CD8-positive, alpha-beta memory T cell (primary cell): ENCODE results near the gene FBXO11. TPM values are rescaled to one million over a fixed set of nuclear protein-coding genes. Genes with fewer than 3 reads are reported as not detected.

Experiments used
- CTCF ChIA-PET: fragments of 350-600 bp; sonication (Branson Sonifier 250); formaldehyde crosslinking; loops from one replicate; lab custom pipeline; 2021; ENCODE audit warnings: antibody characterized with exemption; lab: Charles Lee
- POLR2A ChIA-PET: fragments of 350-600 bp; sonication (Branson Sonifier 250); formaldehyde crosslinking; loops from one replicate; lab custom pipeline; 2021; ENCODE audit warnings: antibody characterized with exemption; lab: Charles Lee
- DNase-seq, 5 donors: peaks; one replicate each; pipeline versions ENCODE4 v3.0.0 to v3.0.0-alpha.2; 2020 to 2022; ENCODE audit warnings: mixed read lengths in 1 of 5
- H3K27ac ChIP-seq: one replicate; pipeline ENCODE4 v1.7.0; 2013; ENCODE audit warnings: low read depth, mild to moderate bottlenecking, low read length, moderate library complexity
- H3K27me3 ChIP-seq: 2 replicates; pipeline ENCODE4 v1.7.0; 2013; ENCODE audit warnings: low read length, mild to moderate bottlenecking; ENCODE audit not compliant: insufficient read depth, poor library complexity, severe bottlenecking
- H3K36me3 ChIP-seq: 2 replicates; pipeline ENCODE4 v1.7.0; 2013; ENCODE audit warnings: mild to moderate bottlenecking, low read length, moderate library complexity; ENCODE audit not compliant: insufficient read depth
- H3K4me1 ChIP-seq: 2 replicates; pipeline ENCODE4 v1.7.0; 2013; ENCODE audit warnings: mild to moderate bottlenecking, low read length, moderate library complexity; ENCODE audit not compliant: insufficient read depth
- H3K4me3 ChIP-seq: 2 replicates; pipeline ENCODE4 v1.7.0; 2013; ENCODE audit warnings: mild to moderate bottlenecking, low read length
- H3K9me3 ChIP-seq: 2 replicates; pipeline ENCODE4 v1.7.0; 2013; ENCODE audit warnings: mild to moderate bottlenecking, low read length
- H3K27ac Mint-ChIP-seq, 8 donors: one replicate each; pipeline ENCODE4 v1.8.0; 2020 to 2021; ENCODE audit warnings: mixed read lengths in 8 of 8, mild to moderate bottlenecking in 6 of 8, inconsistent platforms in 3 of 8, moderate library complexity in 3 of 8
- H3K27me3 Mint-ChIP-seq, 2 donors: one replicate each; pipeline ENCODE4 v1.8.0; 2020 to 2021; ENCODE audit warnings: mixed read lengths in 2 of 2, mild to moderate bottlenecking in 1 of 2, moderate library complexity in 1 of 2
- H3K36me3 Mint-ChIP-seq, 3 donors: one replicate each; pipeline ENCODE4 v1.8.0; 2020 to 2021; ENCODE audit warnings: mixed read lengths in 3 of 3, inconsistent platforms in 1 of 3, mild to moderate bottlenecking in 1 of 3
- H3K4me1 Mint-ChIP-seq, 3 donors: one replicate each; pipeline ENCODE4 v1.8.0; 2020 to 2021; ENCODE audit warnings: mixed read lengths in 3 of 3, inconsistent platforms in 1 of 3, mild to moderate bottlenecking in 1 of 3
- H3K4me3 Mint-ChIP-seq, 7 donors: one replicate each; pipeline ENCODE4 v1.8.0; 2020 to 2021; ENCODE audit warnings: mixed read lengths in 7 of 7, mild to moderate bottlenecking in 6 of 7, moderate library complexity in 4 of 7, inconsistent platforms in 2 of 7
- H3K9me3 Mint-ChIP-seq, 5 donors: one replicate each; pipeline ENCODE4 v1.8.0; 2020 to 2022; ENCODE audit warnings: mixed read lengths in 5 of 5, mild to moderate bottlenecking in 3 of 5, moderate library complexity in 2 of 5, inconsistent platforms in 1 of 5
- polyA plus RNA-seq: library from polyadenylated mRNA; unstranded; fragments of 300-500 nt; fragmentation: Illumina TruSeq; gene quantifications from one replicate; pipeline ENCODE4 v1.2.3, GENCODE V29; 2021
- total RNA-seq, 2 experiments: library from RNA; stranded (reverse); gene quantifications; one replicate each; pipeline ENCODE4 v1.2.3, GENCODE V29; 2021

FBXO11 gene
- total and polyA plus RNA-seq, 3 experiments from 2014 or later, result 9.9 to 41.8 (median 41.2) TPM

DNA sequence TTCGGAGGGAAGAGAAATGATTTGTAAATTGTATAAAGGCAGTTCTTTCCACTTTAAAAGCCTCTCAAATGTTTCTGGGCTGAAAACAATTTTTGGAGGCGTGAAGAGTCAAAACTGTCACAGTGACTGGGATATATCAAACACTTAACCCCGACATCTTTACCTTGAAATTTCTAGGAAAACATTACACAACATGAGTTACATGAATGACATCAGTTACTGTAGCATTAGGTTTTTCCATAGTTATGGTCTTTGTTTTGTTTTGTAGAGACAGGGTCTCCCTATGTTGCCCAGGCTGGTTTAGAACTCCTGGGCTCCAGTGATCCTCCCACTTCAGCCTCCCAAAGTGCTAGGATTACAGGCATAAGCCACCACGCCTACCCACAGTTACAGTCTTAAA, 97.7 kb downstream of the FBXO11 start:
- Histone ChIP-seq H3K36me3 (peaks cover 34% of the 10 kb centered on the region), H3K4me1 (no peaks in the 10 kb centered on the region), H3K27me3 (no peaks in the 10 kb centered on the region), H3K27ac (no peak overlapping the region), H3K9me3 (no peaks in the 10 kb centered on the region), H3K4me3 (no peak overlapping the region)
- ChIA-PET CTCF (interaction anchor here (0.6 kb wide), 1 partner anchor 430 kb away, joined by 3 read pairs; no protein-coding TSS in a partner anchor), POLR2A (no interaction called here)
- DNase-seq, result no peak
- peaks cover 1 to 3% (median 3%) of the 10 kb centered on the region in 5 donors for H3K9me3 Mint-ChIP-seq
- H3K4me3 Mint-ChIP-seq, result no peak overlapping the region
- peaks cover 30 to 94% (median 35%) of the 10 kb centered on the region in 3 donors for H3K36me3 Mint-ChIP-seq
- H3K27ac Mint-ChIP-seq, result peak overlapping the region in 3 of 8 donors; percentile 20 to 84 (median 56)
- H3K4me1 Mint-ChIP-seq, result peaks cover 3 to 8% (median 7%) of the 10 kb centered on the region in 3 donors
- no peaks in the 10 kb centered on the region for H3K27me3 Mint-ChIP-seq

DNA sequence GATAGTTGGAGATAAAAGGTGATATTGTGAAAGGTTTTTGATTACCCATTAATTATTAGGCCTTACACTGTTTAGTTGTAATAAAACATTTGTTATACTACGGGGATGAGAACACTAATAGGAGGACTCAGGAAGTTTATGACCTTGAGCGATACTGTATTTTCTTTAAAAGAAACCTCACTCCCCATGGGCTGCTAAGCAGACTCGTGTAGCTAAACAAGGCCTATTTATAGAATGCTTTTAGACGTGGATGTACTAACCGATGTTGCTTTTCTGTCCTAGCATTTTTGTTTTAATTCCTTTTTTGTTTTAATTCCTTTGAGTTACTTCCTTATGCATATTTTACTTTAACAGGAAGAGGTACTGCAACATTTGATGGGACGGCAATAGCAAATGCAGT, 100.4 kb downstream of the FBXO11 start:
- H3K27me3 Mint-ChIP-seq, result no peaks in the 10 kb centered on the region
- Histone ChIP-seq H3K4me3 (no peak overlapping the region), H3K9me3 (no peaks in the 10 kb centered on the region), H3K36me3 (peaks cover 48% of the 10 kb centered on the region), H3K27ac (no peak overlapping the region), H3K27me3 (no peaks in the 10 kb centered on the region), H3K4me1 (no peaks in the 10 kb centered on the region)
- H3K27ac Mint-ChIP-seq, result peak overlapping the region in 2 of 8 donors; percentile 17 to 50
- peaks cover 0 to 3% (median 0%) of the 10 kb centered on the region in 3 donors for H3K4me1 Mint-ChIP-seq
- DNase-seq, result no peak
- H3K36me3 Mint-ChIP-seq, result peaks cover 37 to 95% (median 44%) of the 10 kb centered on the region in 3 donors
- peaks cover 8 to 10% (median 9%) of the 10 kb centered on the region in 5 donors for H3K9me3 Mint-ChIP-seq
- no peak overlapping the region for H3K4me3 Mint-ChIP-seq
- CTCF ChIA-PET, result no interaction called here
- POLR2A ChIA-PET, result no interaction called here

DNA sequence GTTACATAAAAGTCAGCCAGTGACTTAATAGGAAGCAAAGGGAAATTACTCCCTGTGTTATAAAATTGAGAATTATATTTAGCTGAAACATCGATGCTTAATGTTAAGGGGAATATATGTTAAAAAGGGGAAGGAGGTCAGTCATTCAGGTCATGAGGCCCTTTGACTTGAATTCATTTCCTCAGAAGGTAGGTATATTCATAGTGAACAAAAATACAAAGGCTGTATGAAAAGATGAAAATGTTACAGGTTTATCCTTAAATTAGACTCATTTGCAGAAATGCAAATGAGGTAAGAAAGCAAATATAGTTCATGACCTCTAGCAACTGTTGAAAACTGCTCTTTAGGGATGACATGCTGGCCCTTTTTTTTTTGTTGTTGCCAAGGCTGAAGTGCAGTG, 102.5 kb downstream of the FBXO11 start:
- DNase-seq, result no peak
- no peak overlapping the region for H3K27ac Mint-ChIP-seq
- POLR2A ChIA-PET, result no interaction called here
- H3K36me3 ChIP-seq, result peaks cover 68% of the 10 kb centered on the region
- no peaks in the 10 kb centered on the region for H3K4me1 ChIP-seq
- H3K4me3 ChIP-seq, result no peak overlapping the region
- H3K27me3 ChIP-seq, result no peaks in the 10 kb centered on the region
- peaks cover 47 to 97% (median 52%) of the 10 kb centered on the region in 3 donors for H3K36me3 Mint-ChIP-seq
- H3K27ac ChIP-seq, result no peak overlapping the region
- H3K9me3 ChIP-seq, result no peaks in the 10 kb centered on the region
- H3K4me1 Mint-ChIP-seq, result peaks cover 3 to 5% (median 4%) of the 10 kb centered on the region in 3 donors
- H3K4me3 Mint-ChIP-seq, result no peak overlapping the region
- peaks cover 8 to 10% (median 9%) of the 10 kb centered on the region in 5 donors for H3K9me3 Mint-ChIP-seq
- no peaks in the 10 kb centered on the region for H3K27me3 Mint-ChIP-seq
- CTCF ChIA-PET, result no interaction called here

DNA sequence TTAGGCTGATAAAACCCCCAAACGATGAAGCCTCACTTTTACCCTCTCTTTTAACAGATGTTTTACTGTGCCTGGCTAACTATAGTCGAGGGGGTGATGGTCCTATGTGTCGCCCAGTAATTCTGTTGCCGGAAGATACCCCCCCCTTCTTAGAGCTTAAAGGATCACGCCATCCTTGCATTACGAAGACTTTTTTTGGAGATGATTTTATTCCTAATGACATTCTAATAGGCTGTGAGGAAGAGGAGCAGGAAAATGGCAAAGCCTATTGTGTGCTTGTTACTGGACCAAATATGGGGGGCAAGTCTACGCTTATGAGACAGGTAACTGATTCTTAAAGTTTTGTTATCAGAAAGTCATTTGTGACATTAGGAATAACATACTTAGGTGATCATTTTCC, 102.9 kb downstream of the FBXO11 start:
- H3K27ac ChIP-seq, result no peak overlapping the region
- no peaks in the 10 kb centered on the region for H3K9me3 ChIP-seq
- Mint-ChIP-seq H3K9me3 (peaks cover 8 to 10% (median 9%) of the 10 kb centered on the region in 5 donors), H3K36me3 (peaks cover 50 to 97% (median 52%) of the 10 kb centered on the region in 3 donors), H3K4me3 (no peak overlapping the region), H3K27ac (peak overlapping the region in 1 of 8 donors; percentile 21), H3K4me1 (peaks cover 3 to 9% (median 4%) of the 10 kb centered on the region in 3 donors), H3K27me3 (no peaks in the 10 kb centered on the region)
- no peaks in the 10 kb centered on the region for H3K27me3 ChIP-seq
- peaks cover 68% of the 10 kb centered on the region for H3K36me3 ChIP-seq
- H3K4me1 ChIP-seq, result no peaks in the 10 kb centered on the region
- no peak for DNase-seq
- CTCF ChIA-PET, result no interaction called here
- POLR2A ChIA-PET, result no interaction called here
- no peak overlapping the region for H3K4me3 ChIP-seq

DNA sequence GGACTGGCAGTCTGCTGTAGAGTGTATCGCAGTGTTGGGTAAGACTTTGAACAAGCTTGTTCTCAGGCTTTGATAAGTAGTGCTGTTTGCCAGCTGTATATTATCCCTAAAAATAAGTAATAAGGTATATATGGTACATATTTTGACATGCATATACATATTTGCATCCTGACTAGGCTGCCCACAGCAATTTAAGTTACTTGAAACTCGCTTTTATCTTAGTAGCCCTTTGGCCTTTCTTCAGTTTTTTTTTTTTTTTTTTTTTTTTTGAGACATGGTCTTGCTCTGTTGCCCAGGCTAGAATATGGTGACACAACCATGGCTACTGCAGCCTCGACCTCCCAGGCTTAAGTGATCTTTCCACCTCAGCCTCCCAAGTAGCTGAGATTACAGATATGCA, 105.2 kb downstream of the FBXO11 start:
- H3K36me3 Mint-ChIP-seq, result peaks cover 46 to 94% (median 46%) of the 10 kb centered on the region in 3 donors
- H3K36me3 ChIP-seq, result peaks cover 63% of the 10 kb centered on the region
- H3K4me1 ChIP-seq, result no peaks in the 10 kb centered on the region
- no peak overlapping the region for H3K4me3 Mint-ChIP-seq
- H3K27ac ChIP-seq, result no peak overlapping the region
- H3K27me3 Mint-ChIP-seq, result no peaks in the 10 kb centered on the region
- H3K9me3 ChIP-seq, result no peaks in the 10 kb centered on the region
- CTCF ChIA-PET, result interaction anchor here (1.4 kb wide), 1 partner anchor 18 kb away, joined by 3 read pairs; the partner anchor contains the start of gene MSH6
- peaks cover 4 to 13% (median 4%) of the 10 kb centered on the region in 3 donors for H3K4me1 Mint-ChIP-seq
- H3K27ac Mint-ChIP-seq, result no peak overlapping the region
- POLR2A ChIA-PET, result interaction anchor here (1.2 kb wide), 1 partner anchor 18 kb away, joined by 3 read pairs; the partner anchor contains the start of gene MSH6
- no peak overlapping the region for H3K4me3 ChIP-seq
- peaks cover 8 to 10% (median 9%) of the 10 kb centered on the region in 5 donors for H3K9me3 Mint-ChIP-seq
- no peaks in the 10 kb centered on the region for H3K27me3 ChIP-seq
- DNase-seq, result no peak

DNA sequence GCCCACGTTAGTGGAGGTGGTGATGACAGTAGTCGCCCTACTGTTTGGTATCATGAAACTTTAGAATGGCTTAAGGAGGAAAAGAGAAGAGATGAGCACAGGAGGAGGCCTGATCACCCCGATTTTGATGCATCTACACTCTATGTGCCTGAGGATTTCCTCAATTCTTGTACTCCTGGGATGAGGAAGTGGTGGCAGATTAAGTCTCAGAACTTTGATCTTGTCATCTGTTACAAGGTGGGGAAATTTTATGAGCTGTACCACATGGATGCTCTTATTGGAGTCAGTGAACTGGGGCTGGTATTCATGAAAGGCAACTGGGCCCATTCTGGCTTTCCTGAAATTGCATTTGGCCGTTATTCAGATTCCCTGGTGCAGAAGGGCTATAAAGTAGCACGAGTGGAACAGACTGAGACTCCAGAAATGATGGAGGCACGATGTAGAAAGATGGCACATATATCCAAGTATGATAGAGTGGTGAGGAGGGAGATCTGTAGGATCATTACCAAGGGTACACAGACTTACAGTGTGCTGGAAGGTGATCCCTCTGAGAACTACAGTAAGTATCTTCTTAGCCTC, 107.2 kb downstream of the FBXO11 start:
- no peaks in the 10 kb centered on the region for H3K27me3 Mint-ChIP-seq
- Histone ChIP-seq H3K9me3 (no peaks in the 10 kb centered on the region), H3K36me3 (peaks cover 51% of the 10 kb centered on the region), H3K27ac (no peak overlapping the region), H3K4me1 (no peaks in the 10 kb centered on the region), H3K27me3 (no peaks in the 10 kb centered on the region), H3K4me3 (no peak overlapping the region)
- peaks cover 7 to 10% (median 9%) of the 10 kb centered on the region in 5 donors for H3K9me3 Mint-ChIP-seq
- DNase-seq, result no peak
- ChIA-PET POLR2A (no interaction called here), CTCF (no interaction called here)
- H3K27ac Mint-ChIP-seq, result peak overlapping the region in 4 of 8 donors; percentile 1 to 88 (median 36)
- H3K4me3 Mint-ChIP-seq, result no peak overlapping the region
- H3K36me3 Mint-ChIP-seq, result peaks cover 27 to 90% (median 37%) of the 10 kb centered on the region in 3 donors
- H3K4me1 Mint-ChIP-seq, result peaks cover 4 to 18% (median 7%) of the 10 kb centered on the region in 3 donors

DNA sequence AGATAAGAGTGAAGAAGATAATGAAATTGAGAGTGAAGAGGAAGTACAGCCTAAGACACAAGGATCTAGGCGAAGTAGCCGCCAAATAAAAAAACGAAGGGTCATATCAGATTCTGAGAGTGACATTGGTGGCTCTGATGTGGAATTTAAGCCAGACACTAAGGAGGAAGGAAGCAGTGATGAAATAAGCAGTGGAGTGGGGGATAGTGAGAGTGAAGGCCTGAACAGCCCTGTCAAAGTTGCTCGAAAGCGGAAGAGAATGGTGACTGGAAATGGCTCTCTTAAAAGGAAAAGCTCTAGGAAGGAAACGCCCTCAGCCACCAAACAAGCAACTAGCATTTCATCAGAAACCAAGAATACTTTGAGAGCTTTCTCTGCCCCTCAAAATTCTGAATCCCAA, 107.7 kb downstream of the FBXO11 start:
- H3K4me1 Mint-ChIP-seq, result peaks cover 4 to 18% (median 7%) of the 10 kb centered on the region in 3 donors
- POLR2A ChIA-PET, result no interaction called here
- no peaks in the 10 kb centered on the region for H3K27me3 Mint-ChIP-seq
- Histone ChIP-seq H3K27me3 (no peaks in the 10 kb centered on the region), H3K36me3 (peaks cover 46% of the 10 kb centered on the region), H3K9me3 (no peaks in the 10 kb centered on the region), H3K4me1 (no peaks in the 10 kb centered on the region), H3K4me3 (no peak overlapping the region), H3K27ac (no peak overlapping the region)
- peak overlapping the region in 5 of 8 donors; percentile 1 to 44 (median 10) for H3K27ac Mint-ChIP-seq
- H3K36me3 Mint-ChIP-seq, result peaks cover 22 to 87% (median 34%) of the 10 kb centered on the region in 3 donors
- DNase-seq, result no peak
- CTCF ChIA-PET, result no interaction called here
- H3K9me3 Mint-ChIP-seq, result peaks cover 5 to 8% (median 7%) of the 10 kb centered on the region in 5 donors
- H3K4me3 Mint-ChIP-seq, result no peak overlapping the region

DNA sequence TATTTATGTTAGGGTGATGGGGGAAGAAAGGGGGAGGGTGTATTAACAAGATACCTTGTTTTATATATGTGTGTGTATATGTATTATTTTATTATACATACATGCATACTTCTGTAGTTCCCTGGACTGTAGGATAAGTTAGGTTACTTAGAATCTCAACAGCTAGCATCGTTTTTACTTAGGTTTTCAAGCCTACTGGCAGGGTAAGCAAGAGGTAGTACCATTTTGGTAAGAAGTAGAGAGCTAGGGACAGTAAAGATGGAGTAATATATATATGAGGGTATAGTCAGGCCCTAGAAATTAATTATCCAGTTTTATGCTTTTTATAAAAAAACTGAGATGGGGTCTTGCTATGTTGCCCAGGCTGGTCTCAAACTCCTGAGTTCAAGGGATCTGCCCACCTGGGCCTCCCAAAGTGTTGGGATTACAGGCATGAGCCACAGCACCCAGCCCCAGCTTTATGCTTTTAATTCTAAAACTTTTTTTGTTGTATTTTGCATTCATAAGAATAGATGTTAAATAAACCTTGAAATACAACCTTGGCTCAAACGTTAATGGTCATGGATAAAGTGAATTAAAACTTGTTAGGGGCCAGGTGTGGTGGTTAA, 110.1 kb downstream of the FBXO11 start:
- Mint-ChIP-seq H3K4me3 (no peak overlapping the region), H3K4me1 (peaks cover 6 to 21% (median 11%) of the 10 kb centered on the region in 3 donors), H3K9me3 (no peaks in the 10 kb centered on the region), H3K36me3 (peaks cover 8 to 73% (median 26%) of the 10 kb centered on the region in 3 donors), H3K27ac (peak overlapping the region in 1 of 8 donors; percentile 29), H3K27me3 (no peaks in the 10 kb centered on the region)
- ChIA-PET POLR2A (no interaction called here), CTCF (no interaction called here)
- Histone ChIP-seq H3K36me3 (peaks cover 35% of the 10 kb centered on the region), H3K4me3 (no peak overlapping the region), H3K9me3 (no peaks in the 10 kb centered on the region), H3K27me3 (no peaks in the 10 kb centered on the region), H3K27ac (no peak overlapping the region), H3K4me1 (no peaks in the 10 kb centered on the region)
- no peak for DNase-seq
